Tibial nerve (tissue), 4 donors: Measurements from ENCODE around the gene NFE2L1. TPM values are rescaled to one million over a fixed set of nuclear protein-coding genes. Genes with fewer than 3 reads are reported as not detected.

ENCODE experiments used
- DNase-seq, 2 donors: peaks; one replicate each; pipeline ENCODE4 v3.0.0-alpha.2; 2019; ENCODE audit warnings: low spot score in 2 of 2
- H3K27ac ChIP-seq, 4 donors: fragments of 200-600 bp; sonication (generic) in 3 of 4; one replicate each; pipeline ENCODE4 v1.5.1; 2017 to 2019; ENCODE audit warnings: mild to moderate bottlenecking in 1 of 4
- H3K27me3 ChIP-seq, 2 donors: fragments of 200-600 bp; sonication (generic) in 1 of 2; one replicate each; pipeline versions ENCODE4 v1.5.1 to v1.6.0; 2017 to 2019
- H3K36me3 ChIP-seq, 3 donors: fragments of 200-600 bp; sonication (generic); one replicate each; pipeline ENCODE4 v1.5.1; 2018 to 2019
- H3K4me1 ChIP-seq, 4 donors: fragments of 200-600 bp; sonication (generic) in 3 of 4; one replicate each; pipeline ENCODE4 v1.5.1; 2017 to 2019
- H3K4me3 ChIP-seq, 4 donors: fragments of 200-600 bp; sonication (generic) in 3 of 4; one replicate each; pipeline ENCODE4 v1.5.1; 2017 to 2019; ENCODE audit warnings: mild to moderate bottlenecking in 1 of 4, moderate library complexity in 1 of 4
- H3K9me3 ChIP-seq, 4 donors: fragments of 200-600 bp; sonication (generic) in 3 of 4; one replicate each; pipeline ENCODE4 v1.5.1; 2017 to 2019
- CTCF ChIP-seq, 5 experiments: fragments of 200-600 bp in 3 of 5; fragments of 450-650 bp in 2 of 5; sonication (generic) in 3 of 5; IDR thresholded peaks; one replicate each; pipeline ENCODE4 v1.5.1; 2016 to 2019; ENCODE audit warnings: antibody characterized with exemption in 5 of 5, mild to moderate bottlenecking in 3 of 5, moderate library complexity in 2 of 5
- EP300 ChIP-seq, 2 donors: sonication (generic); formaldehyde crosslinking; IDR thresholded peaks; one replicate each; pipeline ENCODE4 v1.6.1; 2017; ENCODE audit warnings: antibody characterized with exemption in 2 of 2, mild to moderate bottlenecking in 1 of 2
- POLR2A ChIP-seq, 2 donors: fragments of 450-650 bp; IDR thresholded peaks; one replicate each; pipeline ENCODE4 v1.6.1; 2017; ENCODE audit warnings: antibody characterized with exemption in 2 of 2, mild to moderate bottlenecking in 2 of 2, moderate library complexity in 2 of 2
- WGBS, 2 donors: methylation state at CpG; one replicate each; pipeline ENCODE4 v1.1.5; 2018; 5-methylcytosine and 5-hydroxymethylcytosine counted together
- total RNA-seq, 4 donors: library from RNA; depleted of rRNA; stranded (reverse); fragments of >200 nt; gene quantifications; one replicate each; pipeline ENCODE4 v1.1.0, GENCODE V29; 2016

Gene NFE2L1
- total RNA-seq, 4 donors from 2014 or later, result 216 to 327 (median 255) TPM

GRCh38 chr17:48081858-48082257, 33.7 kb downstream of the NFE2L1 start:
- peaks cover 0 to 9% (median 0%) of the 10 kb centered on the region in 3 donors for H3K36me3 ChIP-seq
- H3K4me3 ChIP-seq, result no peak overlapping the region
- DNase-seq, result no peak
- no peak overlapping the region for H3K27ac ChIP-seq
- H3K4me1 ChIP-seq, result peaks cover 0 to 13% (median 0%) of the 10 kb centered on the region in 4 donors
- TF ChIP-seq POLR2A (IDR thresholded peaks at IDR 0.05) (no peak), CTCF (IDR thresholded peaks at IDR 0.05) (no peak), EP300 (IDR thresholded peaks at IDR 0.05) (no peak)
- 80 to 82% methylated on average over 5 of the region's 5 CpGs for WGBS, 2 donors
- H3K27me3 ChIP-seq, result no peaks in the 10 kb centered on the region
- no peaks in the 10 kb centered on the region for H3K9me3 ChIP-seq

- H3K4me3 ChIP-seq, result no peak overlapping the region
- WGBS, 2 donors, result 49 to 60% methylated on average over 2 of the region's 2 CpGs
- no peak overlapping the region for H3K27ac ChIP-seq
- no peaks in the 10 kb centered on the region for H3K9me3 ChIP-seq
- TF ChIP-seq POLR2A (IDR thresholded peaks at IDR 0.05), result no peak
- TF ChIP-seq CTCF (IDR thresholded peaks at IDR 0.05), result no peak
- TF ChIP-seq EP300 (IDR thresholded peaks at IDR 0.05), result no peak
- DNase-seq, result no peak
- H3K27me3 ChIP-seq, result no peaks in the 10 kb centered on the region
- H3K36me3 ChIP-seq, result peaks cover 0 to 10% (median 0%) of the 10 kb centered on the region in 3 donors
- peaks cover 0 to 21% (median 0%) of the 10 kb centered on the region in 4 donors for H3K4me1 ChIP-seq
Observed at GRCh38 chr17:48084932-48085331, 36.8 kb downstream of the NFE2L1 start.

- WGBS, 2 donors, result 80 to 82% methylated on average over 11 of the region's 11 CpGs
- no peak overlapping the region for H3K27ac ChIP-seq
- DNase-seq, result no peak
Observed at GRCh38 chr17:48093341-48094045, 45.3 kb downstream of the NFE2L1 start.

GRCh38 chr17:48095611-48096010, 47.5 kb downstream of the NFE2L1 start:
- TF ChIP-seq POLR2A (IDR thresholded peaks at IDR 0.05), result no peak
- no peak for TF ChIP-seq CTCF (IDR thresholded peaks at IDR 0.05)
- TF ChIP-seq EP300 (IDR thresholded peaks at IDR 0.05), result no peak
- 62 to 73% methylated on average over 4 of the region's 4 CpGs for WGBS, 2 donors
- Histone ChIP-seq H3K4me1 (peaks cover 0 to 31% (median 6%) of the 10 kb centered on the region in 4 donors), H3K9me3 (no peaks in the 10 kb centered on the region), H3K36me3 (peaks cover 0 to 4% (median 0%) of the 10 kb centered on the region in 3 donors), H3K27ac (peak overlapping the region in 1 of 4 donors; percentile 22), H3K4me3 (no peak overlapping the region), H3K27me3 (no peaks in the 10 kb centered on the region)
- DNase-seq, result no peak

More at GRCh38 chr17:48093341-48094045, 45.3 kb downstream of the NFE2L1 start:
- Histone ChIP-seq H3K4me3 (no peak overlapping the region), H3K27me3 (no peaks in the 10 kb centered on the region), H3K4me1 (peaks cover 0 to 16% (median 0%) of the 10 kb centered on the region in 4 donors), H3K9me3 (no peaks in the 10 kb centered on the region), H3K36me3 (peaks cover 0 to 7% (median 0%) of the 10 kb centered on the region in 3 donors)
- no peak for TF ChIP-seq POLR2A (IDR thresholded peaks at IDR 0.05)
- TF ChIP-seq CTCF (IDR thresholded peaks at IDR 0.05), result no peak
- no peak for TF ChIP-seq EP300 (IDR thresholded peaks at IDR 0.05)

- 29 to 33% methylated on average over 10 of the region's 10 CpGs for WGBS, 2 donors
- Histone ChIP-seq H3K9me3 (no peaks in the 10 kb centered on the region), H3K27ac (peak overlapping the region in 2 of 4 donors; percentile 91 to 94), H3K36me3 (no peaks in the 10 kb centered on the region), H3K4me1 (peaks cover 0 to 36% (median 6%) of the 10 kb centered on the region in 4 donors), H3K27me3 (no peaks in the 10 kb centered on the region), H3K4me3 (peak overlapping the region; percentile 77 to 98 (median 96))
- no peak for TF ChIP-seq CTCF (IDR thresholded peaks at IDR 0.05)
- TF ChIP-seq POLR2A (IDR thresholded peaks at IDR 0.05), result no peak
- TF ChIP-seq EP300 (IDR thresholded peaks at IDR 0.05), result no peak
- DNase-seq, result no peak
Observed at GRCh38 chr17:48100160-48100559, 52.0 kb downstream of the NFE2L1 start.
